Epithelial cell of prostate (primary cell): ENCODE results near the gene PTPRCAP.
"Not testable (repeated sequence)": the region's sequence is repeated elsewhere in the genome, so short reads cannot be mapped to it uniquely, and the experiment has no call there.

ENCODE experiments used
- DNase-seq: peaks from one replicate; pipeline ENCODE4 v3.0.0-alpha.2; 2011; ENCODE audit warnings: low read depth, low spot score
- H3K27ac ChIP-seq: fragments of 450-650 bp; 2 replicates; pipeline ENCODE4 v1.5.1; 2017; ENCODE audit warnings: mild to moderate bottlenecking

The PTPRCAP gene

DNA sequence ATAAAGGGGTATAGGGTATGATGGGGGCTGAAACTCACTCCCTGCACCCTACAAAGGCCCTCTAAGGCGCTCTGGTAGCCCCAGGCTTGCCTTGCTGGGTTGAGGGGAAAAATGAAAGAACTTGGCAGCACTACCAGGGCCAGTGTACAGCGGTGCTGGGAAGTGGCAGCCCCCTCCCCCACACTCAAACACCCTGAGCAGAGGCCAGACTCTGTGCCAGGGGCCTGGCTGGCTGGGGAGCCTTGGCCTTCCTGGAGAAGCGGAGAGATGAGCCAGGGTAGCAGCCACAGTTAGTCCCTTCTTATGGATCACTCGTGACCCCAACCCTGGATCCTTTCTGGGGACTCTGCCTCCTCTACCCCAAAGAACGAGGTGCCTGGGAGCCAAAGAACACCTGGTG, 28.9 kb upstream of the PTPRCAP start:
- no peak for DNase-seq
- H3K27ac ChIP-seq, result no peak overlapping the region

DNA sequence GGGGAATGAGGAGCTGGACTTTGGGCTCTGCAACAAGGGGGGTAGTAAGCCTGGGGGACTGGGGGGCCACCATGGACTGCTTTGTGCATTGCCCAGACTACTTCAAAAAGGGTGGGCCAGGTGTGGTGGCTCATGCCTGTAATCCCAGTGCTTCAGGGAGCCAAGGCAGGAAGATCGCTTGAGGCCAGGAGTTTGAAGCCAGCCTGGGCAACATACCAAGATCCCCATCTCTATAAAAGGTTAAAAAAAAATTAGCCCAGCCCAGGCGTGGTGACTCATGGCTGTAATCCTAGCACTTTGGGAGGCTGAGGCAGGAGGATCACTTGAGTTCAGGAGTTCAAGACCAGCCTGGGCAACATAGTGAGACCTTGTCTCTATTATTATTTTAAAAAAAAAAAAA, 28.0 kb upstream of the PTPRCAP start:
- peak overlapping the region; percentile 91 for H3K27ac ChIP-seq
- DNase-seq, result not testable (repeated sequence)

- no peak for DNase-seq
- H3K27ac ChIP-seq, result peak overlapping the region; percentile 91
These were observed 27.7 kb upstream of the PTPRCAP start for GRCh38 chr11:67465189-67465510.

GRCh38 chr11:67464411-67465188, 27.1 kb upstream of the PTPRCAP start:
- H3K27ac ChIP-seq, result peak overlapping the region; percentile 91
- peak; percentile 70 for DNase-seq

DNA sequence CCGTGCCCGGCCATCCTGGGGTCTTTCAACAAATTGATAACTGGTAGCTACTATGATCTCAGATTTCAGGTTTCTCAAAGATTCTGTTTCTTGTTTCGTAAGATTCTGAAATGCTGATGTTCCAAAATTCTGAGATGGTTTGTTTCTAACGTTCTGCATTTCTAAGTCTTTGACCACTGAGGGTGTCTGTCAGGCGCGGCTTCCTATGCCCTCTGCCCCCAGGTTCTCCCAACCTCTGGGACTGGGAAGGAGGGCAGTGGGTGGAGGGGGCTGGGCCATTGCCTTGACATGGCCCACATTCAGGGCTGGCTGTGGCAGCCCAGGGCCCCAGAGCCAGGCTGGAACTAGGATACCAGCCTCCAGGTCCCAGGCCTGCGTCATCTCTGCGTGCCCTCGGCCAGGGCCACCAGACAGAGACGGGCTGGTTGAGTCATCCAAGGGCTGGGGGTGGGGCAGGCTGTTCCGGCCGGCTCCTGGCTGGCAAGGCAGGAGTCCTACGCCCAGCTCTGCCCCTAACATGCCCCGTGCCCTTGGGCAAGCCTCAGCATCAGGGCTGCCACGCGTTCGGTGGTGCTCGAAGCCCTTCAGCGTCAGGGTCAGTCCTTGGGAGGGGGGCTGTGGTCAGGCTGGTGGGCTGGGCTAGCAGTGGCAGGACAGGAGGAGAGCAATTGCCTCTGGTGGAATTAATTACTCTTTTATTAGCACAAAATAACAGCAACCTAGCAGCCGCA, 26.4 kb upstream of the PTPRCAP start:
- peak overlapping the region; percentile 91 for H3K27ac ChIP-seq
- DNase-seq, result no peak

DNA sequence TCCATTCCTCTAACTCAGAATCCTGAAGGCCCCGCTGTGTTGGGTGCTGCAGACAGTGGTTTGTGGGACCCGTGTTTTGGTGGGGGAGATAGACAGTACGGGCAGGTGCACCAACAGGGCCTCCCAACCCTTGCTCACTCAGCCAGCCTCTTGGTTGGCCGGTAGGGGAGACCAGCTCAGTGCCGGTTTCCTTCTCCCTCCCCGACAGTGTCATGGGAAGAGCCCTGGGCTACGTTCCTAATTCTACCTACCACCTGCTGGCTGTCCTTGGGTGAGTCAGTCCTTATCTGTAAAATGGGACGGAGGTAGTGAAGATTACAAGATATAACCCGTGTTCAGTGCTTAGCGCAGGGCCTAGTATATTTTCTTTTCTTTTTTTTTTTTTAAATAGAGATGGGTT, 25.7 kb upstream of the PTPRCAP start:
- no peak for DNase-seq
- H3K27ac ChIP-seq, result peak overlapping the region; percentile 91

GRCh38 chr11:67458266-67458665, 20.8 kb upstream of the PTPRCAP start:
- no peak for DNase-seq
- no peak overlapping the region for H3K27ac ChIP-seq

DNA sequence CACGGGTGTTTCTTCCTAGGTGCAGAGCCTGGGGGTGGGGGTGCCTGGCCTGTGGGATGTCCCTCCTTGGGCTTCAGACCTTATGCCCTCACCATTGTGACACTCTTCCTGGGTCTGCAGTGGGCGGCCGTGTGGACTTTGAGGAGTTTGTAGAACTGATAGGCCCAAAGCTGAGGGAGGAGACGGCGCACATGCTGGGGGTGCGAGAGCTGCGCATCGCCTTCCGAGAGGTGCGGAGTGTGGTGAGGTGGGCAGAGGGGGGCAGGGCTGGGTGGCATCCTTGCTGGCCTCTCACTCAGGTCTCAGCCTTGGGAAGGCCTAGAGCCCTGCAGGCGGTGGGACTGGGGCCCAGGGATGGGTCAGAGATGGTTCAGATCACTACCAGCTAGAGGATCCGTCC, 20.0 kb upstream of the PTPRCAP start:
- no peak for DNase-seq

DNA sequence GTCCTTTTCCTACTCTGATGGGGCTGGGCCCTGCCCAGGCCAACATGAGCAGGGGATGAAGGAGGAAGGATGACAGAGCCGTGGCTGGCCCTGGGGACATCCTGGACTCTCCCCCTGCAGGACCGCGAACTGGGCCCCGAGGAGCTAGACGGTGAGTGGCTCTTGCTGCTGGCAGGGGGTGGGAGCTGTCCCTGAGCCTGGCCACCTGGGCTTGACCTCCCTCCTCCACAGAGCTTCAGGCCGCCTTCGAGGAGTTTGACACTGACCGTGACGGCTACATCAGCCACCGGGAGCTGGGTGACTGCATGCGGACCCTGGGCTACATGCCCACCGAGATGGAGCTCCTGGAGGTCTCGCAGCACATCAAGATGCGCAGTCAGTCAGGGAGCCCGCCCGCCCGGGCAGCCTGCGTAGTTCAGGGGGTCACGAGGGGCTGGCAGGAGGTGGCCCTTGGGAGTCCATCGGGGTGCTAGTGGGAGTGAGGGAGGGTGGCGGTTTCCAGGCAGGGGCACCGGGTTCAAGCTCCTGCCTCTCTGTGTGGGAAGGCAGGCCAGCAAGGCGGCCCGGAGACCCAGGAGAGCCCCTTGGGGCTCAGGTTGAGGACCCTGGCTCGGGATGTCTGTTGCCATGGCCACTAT, 18.7 kb upstream of the PTPRCAP start:
- no peak overlapping the region for H3K27ac ChIP-seq
- DNase-seq, result no peak

More for the DNA sequence above, 20.0 kb upstream of the PTPRCAP start:
- no peak overlapping the region for H3K27ac ChIP-seq

DNA sequence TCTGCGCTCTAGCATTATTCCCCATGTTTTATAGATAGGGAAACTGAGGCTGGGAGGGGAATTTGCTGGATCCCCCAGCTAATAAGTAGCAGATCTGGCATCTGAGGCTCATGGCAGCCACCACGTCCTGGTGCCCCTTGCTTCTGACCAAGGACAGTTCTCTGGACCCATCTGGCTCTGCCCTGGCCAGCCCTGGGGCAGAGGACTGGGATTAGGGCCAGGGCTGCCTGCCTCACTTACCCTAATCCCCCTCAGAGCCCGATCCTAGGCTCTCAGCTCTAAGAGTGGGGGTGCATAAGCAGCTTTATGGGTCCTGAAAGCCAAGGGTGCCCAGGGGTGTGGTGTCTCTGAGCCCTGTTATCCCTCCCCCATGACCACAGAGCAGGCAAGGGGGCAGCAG, 17.6 kb upstream of the PTPRCAP start, which contains the start of gene CABP4:
Gene CABP4, plus strand, starts transcription at position 301 of the 400 bp plus-strand sequence. Its CDS starts 70 bp downstream, at position 371.
- no peak within 1 kb of the TSS for H3K27ac ChIP-seq
- no peak for DNase-seq

DNA sequence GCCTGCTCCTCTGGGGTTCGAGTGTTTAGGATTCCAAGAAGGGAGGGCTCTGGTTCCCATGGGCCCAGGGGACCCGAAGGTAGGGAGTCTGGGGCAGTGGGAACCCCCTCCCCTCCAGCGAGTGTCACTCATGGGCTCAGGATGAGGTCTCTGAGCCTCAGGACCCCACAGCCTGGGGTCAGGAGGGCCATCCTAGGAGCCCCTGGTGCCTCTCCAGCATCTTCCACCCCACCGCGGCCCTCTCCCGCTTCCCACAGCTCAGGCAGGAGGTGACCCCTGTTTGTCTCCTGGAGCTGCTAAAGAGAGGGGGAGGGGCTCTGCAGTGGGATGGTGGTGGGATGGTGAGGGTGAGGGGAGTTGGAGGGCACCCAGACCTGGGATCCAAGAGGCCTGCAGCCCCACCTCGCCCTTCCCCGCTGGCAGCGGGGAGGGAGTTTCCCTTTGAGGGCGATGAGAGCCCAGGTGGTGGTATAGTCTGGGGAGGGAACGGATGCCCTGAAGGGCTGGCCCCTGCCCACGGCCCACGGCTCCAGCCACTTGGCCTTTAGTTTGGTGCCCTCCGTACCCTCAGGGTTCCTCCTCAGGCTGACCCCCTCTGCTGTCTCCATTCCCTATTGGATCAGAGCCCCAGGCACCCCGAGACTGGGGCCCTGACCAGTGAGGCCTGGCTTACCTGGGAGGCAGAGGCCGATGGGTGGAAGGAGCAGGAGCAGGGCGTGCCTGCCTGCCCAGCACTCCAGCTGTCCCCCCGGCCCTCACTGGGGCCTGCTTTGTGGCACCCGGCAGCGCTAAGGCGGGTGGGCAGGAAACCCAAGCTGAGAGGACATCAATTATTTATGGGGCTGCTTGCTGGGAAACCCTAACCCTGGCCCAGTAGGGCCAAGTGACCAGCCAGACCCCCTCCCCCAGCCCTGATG, 16.6 kb upstream of the PTPRCAP start:
- H3K27ac ChIP-seq, result no peak overlapping the region
- no peak for DNase-seq

- no peak for DNase-seq
- no peak within 1 kb of the TSS for H3K27ac ChIP-seq
These were observed 14.9 kb upstream of the PTPRCAP start, which contains the start of gene GPR152 for GRCh38 chr11:67452141-67452952. Gene GPR152, minus strand, starts transcription at chr11:67452729. Its CDS starts 5 bp downstream, at chr11:67452724.

DNA sequence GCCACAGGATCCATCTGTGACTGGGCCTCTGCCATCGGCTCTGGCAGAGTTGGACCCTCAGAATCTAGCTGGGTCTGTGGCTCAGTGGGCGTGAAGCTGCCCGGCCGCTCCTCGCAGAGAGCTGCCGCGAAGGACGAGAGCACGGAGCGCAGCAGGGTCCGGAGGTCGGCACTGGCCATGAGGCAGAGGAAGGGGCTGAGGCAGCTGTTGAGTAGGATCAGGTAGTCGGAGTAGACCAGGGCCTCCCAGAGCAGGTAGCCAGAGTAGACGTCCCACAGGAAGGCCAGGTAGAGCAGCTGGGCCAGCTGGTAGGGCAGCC, 14.1 kb upstream of the PTPRCAP start:
- no peak for DNase-seq
- no peak overlapping the region for H3K27ac ChIP-seq

GRCh38 chr11:67450796-67451657, 13.5 kb upstream of the PTPRCAP start:
- DNase-seq, result no peak
- H3K27ac ChIP-seq, result no peak overlapping the region

- no peak for DNase-seq
- H3K27ac ChIP-seq, result no peak overlapping the region
These were observed 11.8 kb upstream of the PTPRCAP start for GRCh38 chr11:67449116-67449844.

DNA sequence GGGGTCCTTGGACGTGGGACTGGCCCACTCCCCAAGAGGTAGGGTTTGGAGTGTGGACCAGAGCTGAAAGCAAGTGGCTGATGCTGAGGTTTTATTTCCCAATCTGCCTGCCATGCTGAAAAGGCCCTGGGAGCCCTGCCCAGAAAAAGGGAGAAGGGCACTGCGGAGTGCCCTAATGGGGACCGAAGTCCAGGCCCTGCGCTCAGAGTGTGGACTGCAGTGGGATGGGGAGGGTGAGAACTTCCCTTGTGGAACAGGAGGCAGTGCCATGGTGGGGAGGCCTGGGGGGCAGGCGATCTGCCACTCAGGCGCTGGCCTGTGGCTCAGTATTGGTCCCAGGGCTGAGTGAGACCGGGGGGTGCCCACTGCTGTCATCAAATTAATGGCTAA, 10.7 kb upstream of the PTPRCAP start:
- no peak overlapping the region for H3K27ac ChIP-seq
- DNase-seq, result no peak

- no peak overlapping the region for H3K27ac ChIP-seq
- no peak for DNase-seq
These were observed 8.0 kb upstream of the PTPRCAP start for GRCh38 chr11:67445515-67445914.
